Glutamatergic neuron (in vitro differentiated cells): ENCODE measurements around the gene LRP1B. TPM values are rescaled to one million over a fixed set of nuclear protein-coding genes. Genes with fewer than 3 reads are reported as not detected.
A peak's percentile ranks its signal among the peaks of the same experiment; 100 is the strongest.

Experiments used
- DNase-seq: peaks from one replicate; pipeline ENCODE4 v3.0.0; 2022
- H3K27ac Mint-ChIP-seq: one replicate; pipeline ENCODE4 v1.8.0; 2020; ENCODE audit warnings: mild to moderate bottlenecking, mixed read lengths, inconsistent platforms; ENCODE audit not compliant: unreplicated experiment
- H3K27me3 Mint-ChIP-seq: one replicate; pipeline ENCODE4 v1.8.0; 2020; ENCODE audit warnings: mild to moderate bottlenecking, moderate library complexity, mixed read lengths, inconsistent platforms; ENCODE audit not compliant: unreplicated experiment
- H3K36me3 Mint-ChIP-seq: one replicate; pipeline ENCODE4 v1.8.0; 2020; ENCODE audit warnings: mild to moderate bottlenecking, mixed read lengths, inconsistent platforms; ENCODE audit not compliant: unreplicated experiment
- H3K4me1 Mint-ChIP-seq: one replicate; pipeline ENCODE4 v1.8.0; 2020; ENCODE audit warnings: mild to moderate bottlenecking, low read depth, mixed read lengths, inconsistent platforms; ENCODE audit not compliant: unreplicated experiment
- H3K4me3 Mint-ChIP-seq: one replicate; pipeline ENCODE4 v1.8.0; 2020; ENCODE audit warnings: mild to moderate bottlenecking, mixed read lengths, inconsistent platforms; ENCODE audit not compliant: unreplicated experiment
- H3K9me3 Mint-ChIP-seq: one replicate; pipeline ENCODE4 v1.8.0; 2020; ENCODE audit warnings: mild to moderate bottlenecking, moderate library complexity, mixed read lengths, inconsistent platforms; ENCODE audit not compliant: unreplicated experiment
- CTCF ChIP-seq: fragments of 200-600 bp; sonication (generic); IDR thresholded peaks from one replicate; pipeline ENCODE4 v1.5.0; 2021; ENCODE audit not compliant: partially characterized antibody, unreplicated experiment
- total RNA-seq: library from RNA; stranded (reverse); fragmentation: NEBNext Ultra II Directional; extraction: Animal tissue kit (Norgen Biotek cat#: 25700); gene quantifications from one replicate; pipeline ENCODE4 v1.2.1, GENCODE V29; 2021; ENCODE audit not compliant: unreplicated experiment

Gene LRP1B
- total RNA-seq, 1 donor from 2014 or later = 28.7 TPM

- Mint-ChIP-seq H3K36me3 (peaks cover 9% of the 10 kb centered on the region), H3K27me3 (no peaks in the 10 kb centered on the region), H3K9me3 (no peaks in the 10 kb centered on the region), H3K4me1 (no peaks in the 10 kb centered on the region), H3K27ac (no peak overlapping the region), H3K4me3 (no peak overlapping the region)
- TF ChIP-seq CTCF = no peak
- DNase-seq = no peak
Observed at GRCh38 chr2:140873915-140874531, 1256.8 kb downstream of the LRP1B start.

GRCh38 chr2:140869925-140870324 lies 1260.9 kb downstream of the LRP1B start:
- Mint-ChIP-seq H3K36me3 (peaks cover 5% of the 10 kb centered on the region), H3K27me3 (no peaks in the 10 kb centered on the region), H3K9me3 (peaks cover 2% of the 10 kb centered on the region), H3K4me3 (no peak overlapping the region), H3K27ac (no peak overlapping the region), H3K4me1 (peaks cover 2% of the 10 kb centered on the region)
- no peak for TF ChIP-seq CTCF
- no peak for DNase-seq

GRCh38 chr2:140869107-140869506 lies 1261.7 kb downstream of the LRP1B start:
- no peak for TF ChIP-seq CTCF
- Mint-ChIP-seq H3K4me3 (no peak overlapping the region), H3K4me1 (peaks cover 2% of the 10 kb centered on the region), H3K9me3 (peaks cover 2% of the 10 kb centered on the region), H3K36me3 (peaks cover 1% of the 10 kb centered on the region), H3K27ac (no peak overlapping the region), H3K27me3 (no peaks in the 10 kb centered on the region)
- no peak for DNase-seq

GRCh38 chr2:140865837-140866236 lies 1265.0 kb downstream of the LRP1B start:
- peaks cover 2% of the 10 kb centered on the region for H3K9me3 Mint-ChIP-seq
- H3K27me3 Mint-ChIP-seq = no peaks in the 10 kb centered on the region

More at GRCh38 chr2:140865837-140866236, 1265.0 kb downstream of the LRP1B start:
- H3K27ac Mint-ChIP-seq = peak overlapping the region; percentile 31
- peaks cover 4% of the 10 kb centered on the region for H3K4me1 Mint-ChIP-seq
- no peak for TF ChIP-seq CTCF
- H3K4me3 Mint-ChIP-seq = no peak overlapping the region
- no peak for DNase-seq
- no peaks in the 10 kb centered on the region for H3K36me3 Mint-ChIP-seq
